K562 (cell line): ENCODE measurements around the gene DOCK1.

Experiments
- HIVEP1 ChIP-seq: fragments of 250-450 bp; sonication (Bioruptor Pico); IDR thresholded peaks from 2 replicates; pipeline ENCODE4 v1.4.0; 2020; ENCODE audit warnings: mild to moderate bottlenecking
- ILF3 ChIP-seq: fragments of 450-650 bp; IDR thresholded peaks from 2 replicates; pipeline ENCODE4 v1.6.1; 2018; ENCODE audit warnings: antibody characterized with exemption, mild to moderate bottlenecking, moderate library complexity, borderline replicate concordance
- KLF10 ChIP-seq: fragments of 250-450 bp; sonication (Bioruptor Pico); IDR thresholded peaks from 2 replicates; pipeline ENCODE4 v1.6.1; 2021; ENCODE audit warnings: matching md5 sums
- MXI1 ChIP-seq: IDR thresholded peaks from 2 replicates; pipeline ENCODE4 v1.6.1; 2011; ENCODE audit warnings: low read depth, mild to moderate bottlenecking, improper control_type of control experiment, low read length
- NFYB ChIP-seq: IDR thresholded peaks from 2 replicates; pipeline ENCODE4 v1.6.1; 2011; ENCODE audit warnings: mild to moderate bottlenecking, moderate library complexity; ENCODE audit not compliant: insufficient read length; ENCODE audit errors: extremely low read depth
- POLR2A ChIP-seq: fragments of 450-650 bp; conservative IDR thresholded peaks from 2 replicates; pipeline ENCODE4 v1.6.1; 2016
- SAFB2 ChIP-seq: fragments of 200-400 bp; formaldehyde crosslinking; IDR thresholded peaks from 2 replicates; pipeline ENCODE4 v1.6.1; 2018; ENCODE audit warnings: borderline replicate concordance, low read length, low read depth, moderate library complexity; ENCODE audit not compliant: severe bottlenecking
- SRSF1 ChIP-seq: fragments of 200-400 bp; formaldehyde crosslinking; IDR thresholded peaks from 2 replicates; pipeline ENCODE4 v1.6.1; 2017; ENCODE audit warnings: mild to moderate bottlenecking, low read depth, low read length, moderate library complexity
- TAF1 ChIP-seq: IDR thresholded peaks from 2 replicates; pipeline ENCODE4 v1.6.1; 2011; ENCODE audit warnings: mild to moderate bottlenecking, low read length, moderate library complexity; ENCODE audit not compliant: insufficient read depth, control insufficient read depth, severe bottlenecking; ENCODE audit errors: extremely low read depth
- TARDBP ChIP-seq: fragments of 450-650 bp; IDR thresholded peaks from 2 replicates; pipeline ENCODE4 v1.6.1; 2016
- ZNF24 ChIP-seq: fragments of 450-650 bp; IDR thresholded peaks from 2 replicates; pipeline ENCODE4 v1.6.1; 2016
- TF ChIP-seq, protein P1 (sequence below): fragments of 450-650 bp; conservative IDR thresholded peaks from 2 replicates; pipeline ENCODE4 v1.6.1; 2016; ENCODE audit warnings: missing genetic modification characterization, low read depth, mild to moderate bottlenecking, missing compliant biosample characterization, moderate library complexity
- TF ChIP-seq, protein P2 (sequence below): sonication (generic); formaldehyde crosslinking; IDR thresholded peaks from 2 replicates; pipeline ENCODE4 v1.8.0; 2023; ENCODE audit warnings: mild to moderate bottlenecking, missing genetic modification reagents
- TF ChIP-seq, protein P3 (sequence below): sonication (generic); formaldehyde crosslinking; IDR thresholded peaks from 2 replicates; pipeline ENCODE4 v1.8.1; 2023; ENCODE audit warnings: mild to moderate bottlenecking, missing genetic modification reagents

DNA sequence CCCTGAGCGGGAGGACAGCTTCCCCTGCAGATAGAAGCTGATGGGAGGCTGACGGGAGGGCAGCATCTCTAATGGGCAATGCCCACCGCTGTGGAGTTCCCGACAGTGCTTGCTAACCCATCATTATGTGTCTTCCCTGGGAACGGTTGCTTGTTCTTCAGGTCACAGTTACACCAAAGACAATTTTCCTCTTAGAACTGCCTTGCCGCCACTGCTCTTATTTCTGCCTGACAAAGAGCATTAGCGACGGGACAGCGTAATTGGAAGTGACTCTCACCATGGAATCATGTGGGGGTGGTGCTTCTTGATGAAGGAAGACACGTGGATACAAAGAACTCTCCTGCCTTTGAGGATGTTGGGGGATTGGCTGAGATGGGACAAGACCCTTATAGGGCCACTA is 562.6 kb downstream of the DOCK1 start:
- TF ChIP-seq ZNF24 = no peak
- TF ChIP-seq, protein P1, sequence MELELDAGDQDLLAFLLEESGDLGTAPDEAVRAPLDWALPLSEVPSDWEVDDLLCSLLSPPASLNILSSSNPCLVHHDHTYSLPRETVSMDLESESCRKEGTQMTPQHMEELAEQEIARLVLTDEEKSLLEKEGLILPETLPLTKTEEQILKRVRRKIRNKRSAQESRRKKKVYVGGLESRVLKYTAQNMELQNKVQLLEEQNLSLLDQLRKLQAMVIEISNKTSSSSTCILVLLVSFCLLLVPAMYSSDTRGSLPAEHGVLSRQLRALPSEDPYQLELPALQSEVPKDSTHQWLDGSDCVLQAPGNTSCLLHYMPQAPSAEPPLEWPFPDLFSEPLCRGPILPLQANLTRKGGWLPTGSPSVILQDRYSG (tag) = no peak
- no peak for TF ChIP-seq ILF3
- no peak for TF ChIP-seq POLR2A
- no peak for TF ChIP-seq HIVEP1 (CRISPR knock-in tag)
- TF ChIP-seq, protein P2, sequence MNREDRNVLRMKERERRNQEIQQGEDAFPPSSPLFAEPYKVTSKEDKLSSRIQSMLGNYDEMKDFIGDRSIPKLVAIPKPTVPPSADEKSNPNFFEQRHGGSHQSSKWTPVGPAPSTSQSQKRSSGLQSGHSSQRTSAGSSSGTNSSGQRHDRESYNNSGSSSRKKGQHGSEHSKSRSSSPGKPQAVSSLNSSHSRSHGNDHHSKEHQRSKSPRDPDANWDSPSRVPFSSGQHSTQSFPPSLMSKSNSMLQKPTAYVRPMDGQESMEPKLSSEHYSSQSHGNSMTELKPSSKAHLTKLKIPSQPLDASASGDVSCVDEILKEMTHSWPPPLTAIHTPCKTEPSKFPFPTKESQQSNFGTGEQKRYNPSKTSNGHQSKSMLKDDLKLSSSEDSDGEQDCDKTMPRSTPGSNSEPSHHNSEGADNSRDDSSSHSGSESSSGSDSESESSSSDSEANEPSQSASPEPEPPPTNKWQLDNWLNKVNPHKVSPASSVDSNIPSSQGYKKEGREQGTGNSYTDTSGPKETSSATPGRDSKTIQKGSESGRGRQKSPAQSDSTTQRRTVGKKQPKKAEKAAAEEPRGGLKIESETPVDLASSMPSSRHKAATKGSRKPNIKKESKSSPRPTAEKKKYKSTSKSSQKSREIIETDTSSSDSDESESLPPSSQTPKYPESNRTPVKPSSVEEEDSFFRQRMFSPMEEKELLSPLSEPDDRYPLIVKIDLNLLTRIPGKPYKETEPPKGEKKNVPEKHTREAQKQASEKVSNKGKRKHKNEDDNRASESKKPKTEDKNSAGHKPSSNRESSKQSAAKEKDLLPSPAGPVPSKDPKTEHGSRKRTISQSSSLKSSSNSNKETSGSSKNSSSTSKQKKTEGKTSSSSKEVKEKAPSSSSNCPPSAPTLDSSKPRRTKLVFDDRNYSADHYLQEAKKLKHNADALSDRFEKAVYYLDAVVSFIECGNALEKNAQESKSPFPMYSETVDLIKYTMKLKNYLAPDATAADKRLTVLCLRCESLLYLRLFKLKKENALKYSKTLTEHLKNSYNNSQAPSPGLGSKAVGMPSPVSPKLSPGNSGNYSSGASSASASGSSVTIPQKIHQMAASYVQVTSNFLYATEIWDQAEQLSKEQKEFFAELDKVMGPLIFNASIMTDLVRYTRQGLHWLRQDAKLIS (CRISPR knock-in tag) = no peak
- TF ChIP-seq KLF10 (CRISPR knock-in tag) = no peak
- no peak for TF ChIP-seq TAF1
- TF ChIP-seq NFYB = no peak
- TF ChIP-seq SAFB2 = no peak
- no peak for TF ChIP-seq TARDBP
- TF ChIP-seq, protein P3, sequence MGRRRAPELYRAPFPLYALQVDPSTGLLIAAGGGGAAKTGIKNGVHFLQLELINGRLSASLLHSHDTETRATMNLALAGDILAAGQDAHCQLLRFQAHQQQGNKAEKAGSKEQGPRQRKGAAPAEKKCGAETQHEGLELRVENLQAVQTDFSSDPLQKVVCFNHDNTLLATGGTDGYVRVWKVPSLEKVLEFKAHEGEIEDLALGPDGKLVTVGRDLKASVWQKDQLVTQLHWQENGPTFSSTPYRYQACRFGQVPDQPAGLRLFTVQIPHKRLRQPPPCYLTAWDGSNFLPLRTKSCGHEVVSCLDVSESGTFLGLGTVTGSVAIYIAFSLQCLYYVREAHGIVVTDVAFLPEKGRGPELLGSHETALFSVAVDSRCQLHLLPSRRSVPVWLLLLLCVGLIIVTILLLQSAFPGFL (CRISPR knock-in tag) = no peak
- TF ChIP-seq MXI1 = no peak
- TF ChIP-seq SRSF1 = no peak
